GM18505 (cell line): ENCODE results near the gene FOXQ1.
"Not testable (repeated sequence)": the region's sequence is repeated elsewhere in the genome, so short reads cannot be mapped to it uniquely, and the experiment has no call there.

Experiments
- ATAC-seq: cut with Tn5 transposase; IDR thresholded peaks from one replicate; pipeline ENCODE4 v1.9.1; 2021; ENCODE audit not compliant: unreplicated experiment
- POLR2A ChIP-seq: IDR thresholded peaks from 4 replicates; pipeline ENCODE4 v1.6.1; 2011; ENCODE audit warnings: borderline replicate concordance; ENCODE audit not compliant: insufficient read depth, insufficient read length; ENCODE audit errors: extremely low read depth

The FOXQ1 gene

GRCh38 chr6:1346101-1346500, 34.2 kb downstream of the FOXQ1 start:
- no peak for TF ChIP-seq POLR2A
- ATAC-seq, result no peak

- TF ChIP-seq POLR2A, result no peak
- ATAC-seq, result no peak
These were observed 34.7 kb downstream of the FOXQ1 start for GRCh38 chr6:1346558-1347091.

- no peak for TF ChIP-seq POLR2A
These were observed 35.3 kb downstream of the FOXQ1 start for GRCh38 chr6:1347161-1347560.

GRCh38 chr6:1348675-1349074, 36.8 kb downstream of the FOXQ1 start:
- no peak for ATAC-seq
- TF ChIP-seq POLR2A, result no peak

More at GRCh38 chr6:1347161-1347560, 35.3 kb downstream of the FOXQ1 start:
- no peak for ATAC-seq

- no peak for TF ChIP-seq POLR2A
- ATAC-seq, result no peak
These were observed 37.8 kb downstream of the FOXQ1 start for GRCh38 chr6:1349655-1350054.

GRCh38 chr6:1351381-1352008, 39.6 kb downstream of the FOXQ1 start:
- ATAC-seq, result no peak
- no peak for TF ChIP-seq POLR2A

GRCh38 chr6:1355068-1355467, 43.2 kb downstream of the FOXQ1 start:
- ATAC-seq, result not testable (repeated sequence)

GRCh38 chr6:1361717-1362116, 49.8 kb downstream of the FOXQ1 start:
- not testable (repeated sequence) for ATAC-seq

GRCh38 chr6:1362643-1363042, 50.7 kb downstream of the FOXQ1 start:
- no peak for ATAC-seq
- no peak for TF ChIP-seq POLR2A

GRCh38 chr6:1363298-1363697, 51.4 kb downstream of the FOXQ1 start:
- TF ChIP-seq POLR2A, result no peak
- no peak for ATAC-seq

GRCh38 chr6:1363729-1364572, 52.1 kb downstream of the FOXQ1 start:
- ATAC-seq, result no peak
- no peak for TF ChIP-seq POLR2A
